Coronary artery (tissue), 2 donors: ENCODE data around the gene RTRAF.

Experiments used
- DNase-seq: peaks from one replicate; pipeline ENCODE4 v3.0.0-alpha.2; 2017; ENCODE audit warnings: low spot score
- H3K27ac ChIP-seq, 2 donors: fragments of 200-600 bp; sonication (generic); one replicate each; pipeline ENCODE4 v1.5.1; 2016 to 2019
- H3K4me3 ChIP-seq: fragments of 200-600 bp; sonication (generic); 2 replicates; pipeline ENCODE4 v1.5.1; 2016; ENCODE audit warnings: mild to moderate bottlenecking, moderate library complexity
- CTCF ChIP-seq: fragments of 200-600 bp; sonication (generic); IDR thresholded peaks from one replicate; pipeline ENCODE4 v1.5.1; 2019; ENCODE audit warnings: antibody characterized with exemption

Gene RTRAF

GRCh38 chr14:52015411-52016030 is 26.2 kb downstream of the RTRAF start:
- H3K4me3 ChIP-seq: no peak overlapping the region
- DNase-seq: no peak
- TF ChIP-seq CTCF: peak; percentile 18
- no peak overlapping the region for H3K27ac ChIP-seq

GRCh38 chr14:52018252-52018651 is 28.9 kb downstream of the RTRAF start:
- no peak overlapping the region for H3K27ac ChIP-seq
- DNase-seq: no peak
- H3K4me3 ChIP-seq: no peak overlapping the region
- no peak for TF ChIP-seq CTCF

- DNase-seq: no peak
- no peak overlapping the region for H3K4me3 ChIP-seq
- no peak for TF ChIP-seq CTCF
- H3K27ac ChIP-seq: no peak overlapping the region
These were observed 29.6 kb downstream of the RTRAF start for GRCh38 chr14:52018970-52019369.

GRCh38 chr14:52020161-52020714 is 30.9 kb downstream of the RTRAF start:
- DNase-seq: no peak
- H3K27ac ChIP-seq: no peak overlapping the region
- H3K4me3 ChIP-seq: no peak overlapping the region
- no peak for TF ChIP-seq CTCF

- no peak for TF ChIP-seq CTCF
- no peak overlapping the region for H3K27ac ChIP-seq
- no peak overlapping the region for H3K4me3 ChIP-seq
- DNase-seq: no peak
These were observed 31.7 kb downstream of the RTRAF start for GRCh38 chr14:52020866-52021717.

- no peak for TF ChIP-seq CTCF
- no peak overlapping the region for H3K27ac ChIP-seq
- H3K4me3 ChIP-seq: no peak overlapping the region
- DNase-seq: no peak
These were observed 32.7 kb downstream of the RTRAF start for GRCh38 chr14:52021957-52022600.
